GM23248 (cell line): ENCODE data around the gene SIGLEC12. TPM values are rescaled to one million over a fixed set of nuclear protein-coding genes. Genes with fewer than 3 reads are reported as not detected.

Experiments
- DNase-seq: peaks from one replicate; pipeline ENCODE4 v3.0.0-alpha.2; 2015
- H2AFZ ChIP-seq: fragments of 200-600 bp; sonication (generic); 2 replicates; pipeline ENCODE4 v1.6.1; 2016; ENCODE audit warnings: antibody characterized with exemption
- H3F3A ChIP-seq: fragments of 200-600 bp; sonication (generic); 2 replicates; pipeline ENCODE4 v1.6.1; 2016; ENCODE audit warnings: mild to moderate bottlenecking, antibody characterized with exemption, mixed run types; ENCODE audit not compliant: insufficient read depth
- H3K27ac ChIP-seq: fragments of 200-600 bp; sonication (generic); 2 replicates; pipeline ENCODE4 v1.5.1; 2016; ENCODE audit warnings: mild to moderate bottlenecking
- H3K27me3 ChIP-seq: fragments of 200-600 bp; sonication (generic); replicated peaks from 2 replicates; pipeline ENCODE4 v1.6.1; 2016; ENCODE audit warnings: mild to moderate bottlenecking; ENCODE audit not compliant: insufficient read depth
- H3K36me3 ChIP-seq: fragments of 200-600 bp; sonication (generic); 2 replicates; pipeline ENCODE4 v1.6.1; 2016; ENCODE audit warnings: low read depth, mild to moderate bottlenecking
- H3K4me1 ChIP-seq: fragments of 200-600 bp; sonication (generic); 2 replicates; pipeline ENCODE4 v1.6.1; 2016; ENCODE audit warnings: mild to moderate bottlenecking; ENCODE audit not compliant: insufficient read depth
- H3K4me2 ChIP-seq: fragments of 200-600 bp; sonication (generic); one replicate; pipeline ENCODE4 v1.6.1; 2016; ENCODE audit warnings: mild to moderate bottlenecking; ENCODE audit not compliant: unreplicated experiment
- H3K4me3 ChIP-seq: fragments of 200-600 bp; sonication (generic); 2 replicates; pipeline ENCODE4 v1.5.1; 2016; ENCODE audit warnings: mild to moderate bottlenecking
- H3K79me2 ChIP-seq: fragments of 200-600 bp; sonication (generic); 2 replicates; pipeline ENCODE4 v1.6.1; 2016; ENCODE audit warnings: mild to moderate bottlenecking; ENCODE audit not compliant: insufficient read depth
- H3K9ac ChIP-seq: fragments of 200-600 bp; sonication (generic); 2 replicates; pipeline ENCODE4 v1.6.1; 2016; ENCODE audit warnings: mild to moderate bottlenecking
- H3K9me2 ChIP-seq: fragments of 200-600 bp; sonication (generic); 2 replicates; pipeline ENCODE4 v1.6.1; 2016; ENCODE audit warnings: mixed run types, mild to moderate bottlenecking, moderate library complexity; ENCODE audit not compliant: insufficient read depth
- H3K9me3 ChIP-seq: fragments of 200-600 bp; sonication (generic); one replicate; pipeline ENCODE4 v1.6.1; 2017; ENCODE audit warnings: low read depth
- H4K20me1 ChIP-seq: fragments of 200-600 bp; sonication (generic); 2 replicates; pipeline ENCODE4 v1.6.0; 2016; ENCODE audit not compliant: insufficient read depth
- EZH2 ChIP-seq: fragments of 200-600 bp; sonication (generic); IDR thresholded peaks from 2 replicates; pipeline ENCODE4 v1.6.1; 2018; ENCODE audit warnings: antibody characterized with exemption, mild to moderate bottlenecking; ENCODE audit not compliant: insufficient read depth, poor library complexity, severe bottlenecking
- EZH2phosphoT487 ChIP-seq: fragments of 200-600 bp; sonication (generic); IDR thresholded peaks from 2 replicates; pipeline ENCODE4 v1.6.1; 2018; ENCODE audit warnings: antibody characterized with exemption, moderate library complexity, mild to moderate bottlenecking, low read depth; ENCODE audit not compliant: insufficient read depth
- WGBS, 2 experiments: methylation state at CpG; one replicate each; pipeline ENCODE4 v1.1.6; 2015 to 2017; ENCODE audit warnings: low lambda C conversion rate in 2 of 2, low coverage in 1 of 2; ENCODE audit errors: missing lambda C conversion rate in 2 of 2; 5-methylcytosine and 5-hydroxymethylcytosine counted together
- in situ Hi-C: fragments of 300-500 bp; cut with MboI; formaldehyde crosslinking; loops from 2 replicates; pipeline ENCODE4 v1.15.0; 2020
- polyA plus RNA-seq: library from polyadenylated mRNA; unstranded; fragments of >200 nt; fragmentation: Nextera tagmentation; extraction: Ambion mirVana; gene quantifications from 2 replicates; pipeline ENCODE4 v1.2.1, GENCODE V29; 2016
- total RNA-seq: library from RNA; depleted of rRNA; stranded (reverse); fragments of >200 nt; shearing (Covaris generic); gene quantifications from 2 replicates; pipeline ENCODE4 v1.2.3, GENCODE V29; 2014

The SIGLEC12 gene
- total and polyA plus RNA-seq, 2 experiments from 2014 or later: not detected

GRCh38 chr19:51490676-51491075 is 10.9 kb downstream of the SIGLEC12 start:
- Histone ChIP-seq H3K9me2 (no peaks in the 10 kb centered on the region), H3K27me3 (no peaks in the 10 kb centered on the region), H3K4me3 (no peak overlapping the region), H4K20me1 (no peaks in the 10 kb centered on the region), H3K4me1 (no peaks in the 10 kb centered on the region), H3K9ac (no peak overlapping the region), H3K36me3 (no peaks in the 10 kb centered on the region), H3K9me3 (no peaks in the 10 kb centered on the region), H3K79me2 (no peaks in the 10 kb centered on the region), H3F3A (no peaks in the 10 kb centered on the region), H3K27ac (no peak overlapping the region), H2AFZ (no peak overlapping the region), H3K4me2 (no peak overlapping the region)
- TF ChIP-seq EZH2 (no peak), EZH2phosphoT487 (no peak)
- in situ Hi-C loops: no loop called here
- WGBS, 2 experiments: 9 to 11% methylated on average over 14 of the region's 14 CpGs
- DNase-seq: no peak

GRCh38 chr19:51489113-51489512 is 12.5 kb downstream of the SIGLEC12 start:
- Histone ChIP-seq H3K9ac (no peak overlapping the region), H3K4me1 (no peaks in the 10 kb centered on the region), H3K27ac (no peak overlapping the region), H3K36me3 (no peaks in the 10 kb centered on the region), H3K79me2 (no peaks in the 10 kb centered on the region), H3K9me2 (no peaks in the 10 kb centered on the region), H4K20me1 (no peaks in the 10 kb centered on the region), H3F3A (no peaks in the 10 kb centered on the region), H3K4me3 (no peak overlapping the region), H3K4me2 (no peak overlapping the region), H2AFZ (no peak overlapping the region), H3K27me3 (no peaks in the 10 kb centered on the region), H3K9me3 (no peaks in the 10 kb centered on the region)
- in situ Hi-C loops: no loop called here
- WGBS, 2 experiments: 17 to 28% methylated on average over 2 of the region's 2 CpGs
- DNase-seq: no peak
- TF ChIP-seq EZH2 (no peak), EZH2phosphoT487 (no peak)

- 29 to 35% methylated on average over 3 of the region's 3 CpGs for WGBS, 2 experiments
- no peak for TF ChIP-seq EZH2
- no peak for TF ChIP-seq EZH2phosphoT487
- Histone ChIP-seq H3K27me3 (no peaks in the 10 kb centered on the region), H3K4me2 (no peak overlapping the region), H3K27ac (no peak overlapping the region), H3K9ac (no peak overlapping the region), H4K20me1 (no peaks in the 10 kb centered on the region), H3K4me1 (no peaks in the 10 kb centered on the region), H3K9me2 (no peaks in the 10 kb centered on the region), H3F3A (no peaks in the 10 kb centered on the region), H3K9me3 (no peaks in the 10 kb centered on the region), H3K79me2 (no peaks in the 10 kb centered on the region), H2AFZ (no peak overlapping the region), H3K4me3 (no peak overlapping the region), H3K36me3 (no peaks in the 10 kb centered on the region)
- in situ Hi-C loops: no loop called here
- no peak for DNase-seq
Observed at GRCh38 chr19:51488491-51488890, 13.1 kb downstream of the SIGLEC12 start.

GRCh38 chr19:51485960-51486660 is 15.5 kb downstream of the SIGLEC12 start:
- H3K4me3 ChIP-seq: no peak overlapping the region
- no peaks in the 10 kb centered on the region for H3K27me3 ChIP-seq
- in situ Hi-C loops: no loop called here
- H3K9ac ChIP-seq: no peak overlapping the region
- H2AFZ ChIP-seq: no peak overlapping the region
- H3K4me2 ChIP-seq: no peak overlapping the region
- 33 to 34% methylated on average over 5 of the region's 5 CpGs for WGBS, 2 experiments
- H3K4me1 ChIP-seq: no peaks in the 10 kb centered on the region
- no peaks in the 10 kb centered on the region for H3K9me2 ChIP-seq
- H3K79me2 ChIP-seq: no peaks in the 10 kb centered on the region
- H4K20me1 ChIP-seq: no peaks in the 10 kb centered on the region
- no peaks in the 10 kb centered on the region for H3F3A ChIP-seq
- TF ChIP-seq EZH2phosphoT487: no peak
- no peak for TF ChIP-seq EZH2
- no peak for DNase-seq
- H3K27ac ChIP-seq: no peak overlapping the region
- no peaks in the 10 kb centered on the region for H3K36me3 ChIP-seq
- H3K9me3 ChIP-seq: no peaks in the 10 kb centered on the region
